ENCODE measurements around the gene ACSM2B.
"Not testable (repeated sequence)": the region's sequence is repeated elsewhere in the genome, so short reads cannot be mapped to it uniquely, and the experiment has no call there.

ACSM2B gene

GRCh38 chr16:20589486-20589885 lies 13.3 kb upstream of the ACSM2B start:
- not testable (repeated sequence) for H3K4me1 ChIP-seq (ENCODE audit: insufficient read depth, poor library complexity, severe bottlenecking); H3K9me3 ChIP-seq (ENCODE audit: severe bottlenecking); H3K27me3 ChIP-seq (ENCODE audit: insufficient read depth, poor library complexity, severe bottlenecking); ATAC-seq (ENCODE audit: low read depth); H3K36me3 ChIP-seq (ENCODE audit: low read depth); H3K4me3 ChIP-seq (ENCODE audit: severe bottlenecking); DNase-seq (ENCODE audit: low spot score); H3K27ac ChIP-seq (ENCODE audit: poor library complexity, severe bottlenecking)

DNA sequence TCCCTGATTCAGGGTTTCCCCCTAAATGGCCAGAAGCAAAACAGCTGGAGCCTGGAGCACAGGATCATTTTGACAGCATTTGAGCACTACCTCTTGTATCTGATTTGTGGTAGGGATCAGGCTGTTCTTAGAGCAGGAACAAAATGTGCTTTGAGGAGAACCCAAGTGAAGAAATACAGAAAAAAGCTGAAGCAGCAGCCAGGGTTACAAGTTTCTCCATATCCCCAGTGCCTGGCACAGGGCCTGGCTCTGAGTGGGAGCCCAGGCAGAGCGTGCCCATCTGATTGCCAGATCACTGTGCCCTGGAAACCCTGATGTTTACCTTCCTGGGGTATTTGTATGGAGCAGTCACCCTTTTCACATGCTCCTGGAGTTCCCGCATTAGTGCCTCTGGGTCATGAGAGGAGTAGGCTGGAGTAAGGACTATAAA lies 11.5 kb upstream of the ACSM2B start:
- not testable (repeated sequence) for H3K27ac ChIP-seq (ENCODE audit: poor library complexity, severe bottlenecking); H3K36me3 ChIP-seq (ENCODE audit: low read depth); H3K4me1 ChIP-seq (ENCODE audit: insufficient read depth, poor library complexity, severe bottlenecking); H3K4me3 ChIP-seq (ENCODE audit: severe bottlenecking); H3K27me3 ChIP-seq (ENCODE audit: insufficient read depth, poor library complexity, severe bottlenecking); DNase-seq (ENCODE audit: low spot score); ATAC-seq (ENCODE audit: low read depth); H3K9me3 ChIP-seq (ENCODE audit: severe bottlenecking)

GRCh38 chr16:20586716-20587115 lies 10.5 kb upstream of the ACSM2B start:
- H3K9me3 ChIP-seq (ENCODE audit: severe bottlenecking); H3K27me3 ChIP-seq (ENCODE audit: insufficient read depth, poor library complexity, severe bottlenecking); H3K4me1 ChIP-seq (ENCODE audit: insufficient read depth, poor library complexity, severe bottlenecking); H3K36me3 ChIP-seq (ENCODE audit: low read depth); H3K27ac ChIP-seq (ENCODE audit: poor library complexity, severe bottlenecking); H3K4me3 ChIP-seq (ENCODE audit: severe bottlenecking); ATAC-seq (ENCODE audit: low read depth); DNase-seq (ENCODE audit: low spot score): not testable (repeated sequence)

DNA sequence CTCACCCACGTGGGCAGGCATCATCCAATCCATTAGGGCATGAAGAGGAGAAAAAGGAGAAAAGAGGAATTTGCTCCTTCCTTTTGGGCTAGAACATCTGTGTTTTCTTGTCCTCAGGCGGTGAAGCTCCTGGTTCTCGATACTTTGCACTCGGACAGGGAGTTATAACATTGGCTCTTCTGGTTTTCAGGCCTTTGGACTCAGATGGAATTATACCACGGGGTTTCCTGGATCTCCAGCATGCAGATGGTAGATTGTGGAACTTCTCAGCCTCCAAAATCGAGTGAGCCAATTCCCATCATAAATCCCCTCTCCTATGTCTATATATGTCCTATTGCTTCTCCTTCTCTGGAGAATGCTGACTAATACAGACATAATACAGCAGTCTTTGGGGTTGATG lies 9.9 kb upstream of the ACSM2B start:
- not testable (repeated sequence) for ATAC-seq (ENCODE audit: low read depth)

GRCh38 chr16:20580487-20581259 lies 4.5 kb upstream of the ACSM2B start:
- not testable (repeated sequence) for DNase-seq (ENCODE audit: low spot score); H3K27me3 ChIP-seq (ENCODE audit: insufficient read depth, poor library complexity, severe bottlenecking); H3K27ac ChIP-seq (ENCODE audit: poor library complexity, severe bottlenecking); H3K4me1 ChIP-seq (ENCODE audit: insufficient read depth, poor library complexity, severe bottlenecking); H3K9me3 ChIP-seq (ENCODE audit: severe bottlenecking); H3K36me3 ChIP-seq (ENCODE audit: low read depth); H3K4me3 ChIP-seq (ENCODE audit: severe bottlenecking); ATAC-seq (ENCODE audit: low read depth)

More for the DNA sequence above, 9.9 kb upstream of the ACSM2B start:
- not testable (repeated sequence) for H3K4me1 ChIP-seq (ENCODE audit: insufficient read depth, poor library complexity, severe bottlenecking); H3K27me3 ChIP-seq (ENCODE audit: insufficient read depth, poor library complexity, severe bottlenecking); DNase-seq (ENCODE audit: low spot score); H3K9me3 ChIP-seq (ENCODE audit: severe bottlenecking); H3K4me3 ChIP-seq (ENCODE audit: severe bottlenecking); H3K27ac ChIP-seq (ENCODE audit: poor library complexity, severe bottlenecking); H3K36me3 ChIP-seq (ENCODE audit: low read depth)

GRCh38 chr16:20578091-20578490 lies 1.9 kb upstream of the ACSM2B start:
- not testable (repeated sequence) for H3K9me3 ChIP-seq (ENCODE audit: severe bottlenecking); H3K4me3 ChIP-seq (ENCODE audit: severe bottlenecking); H3K4me1 ChIP-seq (ENCODE audit: insufficient read depth, poor library complexity, severe bottlenecking); H3K27ac ChIP-seq (ENCODE audit: poor library complexity, severe bottlenecking); H3K36me3 ChIP-seq (ENCODE audit: low read depth); H3K27me3 ChIP-seq (ENCODE audit: insufficient read depth, poor library complexity, severe bottlenecking); DNase-seq (ENCODE audit: low spot score); ATAC-seq (ENCODE audit: low read depth)

DNA sequence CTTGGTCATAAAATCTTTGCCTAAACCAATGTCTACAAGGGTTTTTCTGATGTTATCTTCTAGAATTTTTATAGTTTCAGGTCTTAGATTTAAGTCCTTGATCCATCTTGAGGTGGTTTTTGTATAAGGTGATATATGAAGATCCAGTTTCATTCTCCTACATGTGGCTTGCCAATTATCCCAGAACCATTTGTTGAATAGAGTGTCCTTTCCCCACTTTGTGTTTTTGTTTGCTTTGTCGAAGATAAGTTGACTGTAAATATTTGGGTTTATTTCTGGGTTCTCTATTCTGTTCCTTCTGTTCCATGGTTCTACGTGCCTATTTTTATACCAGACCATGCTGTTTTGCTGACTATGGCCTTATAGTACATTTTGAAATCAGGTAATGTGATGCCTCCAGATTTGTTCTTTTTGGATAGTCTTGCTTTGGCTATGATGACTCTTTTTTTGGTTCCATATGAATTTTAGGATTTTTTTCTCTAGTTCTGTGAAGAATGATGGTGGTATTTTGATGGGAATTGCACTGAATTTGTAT lies 7.0 kb downstream of the ACSM2B start:
- not testable (repeated sequence) for H3K27me3 ChIP-seq (ENCODE audit: insufficient read depth, poor library complexity, severe bottlenecking); H3K4me3 ChIP-seq (ENCODE audit: severe bottlenecking); H3K4me1 ChIP-seq (ENCODE audit: insufficient read depth, poor library complexity, severe bottlenecking); H3K36me3 ChIP-seq (ENCODE audit: low read depth); H3K9me3 ChIP-seq (ENCODE audit: severe bottlenecking); DNase-seq (ENCODE audit: low spot score); ATAC-seq (ENCODE audit: low read depth); H3K27ac ChIP-seq (ENCODE audit: poor library complexity, severe bottlenecking)

- no peak overlapping the region for H3K4me3 ChIP-seq (ENCODE audit: severe bottlenecking)
- H3K36me3 ChIP-seq (ENCODE audit: low read depth) = no peaks in the 10 kb centered on the region
- no peak overlapping the region for H3K27ac ChIP-seq (ENCODE audit: poor library complexity, severe bottlenecking)
- H3K27me3 ChIP-seq (ENCODE audit: insufficient read depth, poor library complexity, severe bottlenecking) = no peaks in the 10 kb centered on the region
- no peaks in the 10 kb centered on the region for H3K9me3 ChIP-seq (ENCODE audit: severe bottlenecking)
- DNase-seq (ENCODE audit: low spot score) (no peak), ATAC-seq (ENCODE audit: low read depth) (no peak)
- TF ChIP-seq, protein P1, sequence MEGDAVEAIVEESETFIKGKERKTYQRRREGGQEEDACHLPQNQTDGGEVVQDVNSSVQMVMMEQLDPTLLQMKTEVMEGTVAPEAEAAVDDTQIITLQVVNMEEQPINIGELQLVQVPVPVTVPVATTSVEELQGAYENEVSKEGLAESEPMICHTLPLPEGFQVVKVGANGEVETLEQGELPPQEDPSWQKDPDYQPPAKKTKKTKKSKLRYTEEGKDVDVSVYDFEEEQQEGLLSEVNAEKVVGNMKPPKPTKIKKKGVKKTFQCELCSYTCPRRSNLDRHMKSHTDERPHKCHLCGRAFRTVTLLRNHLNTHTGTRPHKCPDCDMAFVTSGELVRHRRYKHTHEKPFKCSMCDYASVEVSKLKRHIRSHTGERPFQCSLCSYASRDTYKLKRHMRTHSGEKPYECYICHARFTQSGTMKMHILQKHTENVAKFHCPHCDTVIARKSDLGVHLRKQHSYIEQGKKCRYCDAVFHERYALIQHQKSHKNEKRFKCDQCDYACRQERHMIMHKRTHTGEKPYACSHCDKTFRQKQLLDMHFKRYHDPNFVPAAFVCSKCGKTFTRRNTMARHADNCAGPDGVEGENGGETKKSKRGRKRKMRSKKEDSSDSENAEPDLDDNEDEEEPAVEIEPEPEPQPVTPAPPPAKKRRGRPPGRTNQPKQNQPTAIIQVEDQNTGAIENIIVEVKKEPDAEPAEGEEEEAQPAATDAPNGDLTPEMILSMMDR (IDR thresholded peaks at IDR 0.05; ENCODE audit: poor library complexity, severe bottlenecking) = no peak
- H3K4me1 ChIP-seq (ENCODE audit: insufficient read depth, poor library complexity, severe bottlenecking) = no peaks in the 10 kb centered on the region
These were observed 7.8 kb downstream of the ACSM2B start for GRCh38 chr16:20568404-20568803.

Data from RWPE2 (cell line).